Karpas-422 (cell line): ENCODE results near the gene JMJD8. TPM values are rescaled to one million over a fixed set of nuclear protein-coding genes. Genes with fewer than 3 reads are reported as not detected.

Source experiments
- DNase-seq: peaks from one replicate; pipeline ENCODE4 v3.0.0-alpha.2; 2015
- H2AFZ ChIP-seq: fragments of 200-600 bp; sonication (generic); 2 replicates; pipeline ENCODE4 v1.6.1; 2014; ENCODE audit warnings: antibody characterized with exemption, low read length, mixed read lengths
- H3K27ac ChIP-seq: fragments of 200-600 bp; sonication (generic); 2 replicates; pipeline ENCODE4 v1.5.1; 2014; ENCODE audit warnings: mild to moderate bottlenecking, low read length, moderate library complexity
- H3K27me3 ChIP-seq: fragments of 200-600 bp; sonication (generic); 2 replicates; pipeline ENCODE4 v1.6.1; 2014; ENCODE audit warnings: low read length, mixed read lengths
- H3K36me3 ChIP-seq: fragments of 200-600 bp; sonication (generic); 2 replicates; pipeline ENCODE4 v1.6.1; 2014; ENCODE audit warnings: low read length, mixed read lengths; ENCODE audit not compliant: insufficient read depth
- H3K4me1 ChIP-seq: fragments of 200-600 bp; sonication (generic); 2 replicates; pipeline ENCODE4 v1.6.1; 2014; ENCODE audit warnings: mild to moderate bottlenecking, low read length, mixed read lengths
- H3K4me2 ChIP-seq: fragments of 200-600 bp; sonication (generic); 2 replicates; pipeline ENCODE4 v1.6.1; 2014; ENCODE audit warnings: low read length, low read depth, mild to moderate bottlenecking; ENCODE audit not compliant: poor library complexity, severe bottlenecking
- H3K4me3 ChIP-seq: fragments of 200-600 bp; sonication (generic); 2 replicates; pipeline ENCODE4 v1.5.1; 2014; ENCODE audit warnings: mild to moderate bottlenecking, antibody characterized with exemption, low read length, mixed read lengths
- H3K79me2 ChIP-seq: fragments of 200-600 bp; sonication (generic); 2 replicates; pipeline ENCODE4 v1.6.1; 2014; ENCODE audit warnings: mild to moderate bottlenecking, low read length, mixed read lengths
- H3K9ac ChIP-seq: fragments of 200-600 bp; sonication (generic); 2 replicates; pipeline ENCODE4 v1.6.0; 2014; ENCODE audit warnings: low read length
- H3K9me2 ChIP-seq: fragments of 200-600 bp; sonication (generic), shearing (Covaris generic); replicated peaks from 2 replicates; pipeline ENCODE4 v1.6.0; 2014; ENCODE audit warnings: mild to moderate bottlenecking, low read length, moderate library complexity; ENCODE audit not compliant: insufficient read depth
- H3K9me3 ChIP-seq: fragments of 300-700, 200-600 bp; sonication (generic); 2 replicates; pipeline ENCODE4 v1.6.1; 2014; ENCODE audit warnings: low read length, mixed read lengths
- H4K20me1 ChIP-seq: fragments of 200-600 bp; sonication (generic); 2 replicates; pipeline ENCODE4 v1.6.1; 2014; ENCODE audit warnings: mild to moderate bottlenecking, antibody characterized with exemption, low read length, low read depth; ENCODE audit not compliant: insufficient read depth
- total RNA-seq: library from RNA; depleted of rRNA; stranded (reverse); fragments of >200 nt; shearing (Covaris generic); gene quantifications from 2 replicates; pipeline ENCODE4 v1.2.3, GENCODE V29; 2014; ENCODE audit warnings: low replicate concordance

The JMJD8 gene
- total RNA-seq, 1 experiment from 2014 or later, result 28.1 TPM

DNA sequence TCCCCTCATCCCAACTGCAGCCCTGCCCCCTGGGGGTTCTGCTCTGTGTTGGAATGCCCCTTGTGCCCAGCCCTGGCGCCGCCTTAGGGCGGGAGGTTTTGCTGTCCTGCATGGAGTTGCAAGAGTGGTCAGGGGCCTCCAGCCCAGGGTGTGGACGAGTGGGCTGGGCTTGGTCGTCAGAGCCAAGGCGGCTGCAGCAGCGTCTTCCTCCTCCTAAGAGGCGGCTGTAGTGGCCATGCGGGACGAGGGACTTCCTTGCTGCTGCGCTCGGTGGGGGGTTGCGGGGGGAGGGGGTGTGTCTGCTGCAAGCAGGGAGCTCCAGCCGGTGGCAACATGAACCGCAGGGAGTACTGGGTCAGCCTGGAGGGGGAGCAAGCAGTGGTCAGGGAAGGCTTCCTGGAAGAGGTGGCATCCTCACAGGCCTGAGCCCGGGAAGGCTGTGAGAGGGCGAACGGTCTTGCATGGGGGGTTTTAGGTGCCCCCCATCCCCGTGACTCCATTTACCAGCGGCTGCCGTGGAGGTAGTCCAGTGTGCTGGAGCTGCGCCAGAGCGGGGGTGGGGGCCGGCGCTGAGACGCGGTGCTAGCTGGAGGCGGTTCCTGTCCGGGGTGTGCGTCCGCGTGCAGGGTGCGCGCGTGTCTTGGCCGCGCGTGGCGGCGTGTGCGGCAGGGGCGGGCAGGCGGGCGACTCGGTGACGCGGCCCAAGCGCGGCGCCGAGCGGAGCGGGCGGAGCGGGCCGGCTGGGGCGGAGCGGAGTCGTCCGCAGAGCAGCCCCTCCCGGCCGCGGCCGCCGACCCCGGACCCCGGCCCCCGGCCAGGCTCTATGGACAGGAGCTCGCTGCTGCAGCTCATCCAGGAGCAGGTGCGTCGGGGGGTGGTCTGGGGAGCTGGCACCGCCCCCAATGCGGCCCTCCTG is 8.9 kb downstream of the JMJD8 start, which contains the start of gene RHBDL1:
TSS of gene RHBDL1 (plus strand) at position 704 of the 916 bp plus-strand sequence. CDS start at position 824, 120 bp downstream.
- Histone ChIP-seq H3K4me3 (no peak within 1 kb of the TSS), H3K27ac (no peak within 1 kb of the TSS), H3K79me2 (peaks cover 1% of the 10 kb centered on the region), H3K9ac (no peak within 1 kb of the TSS), H3K36me3 (peaks cover 5% of the 10 kb centered on the region; the same call in 1 of the 2 replicates), H3K9me3 (no peaks in the 10 kb centered on the region), H3K4me2 (no peak within 1 kb of the TSS), H2AFZ (no peak within 1 kb of the TSS), H4K20me1 (peaks cover 7% of the 10 kb centered on the region; the same call in 1 of the 2 replicates), H3K4me1 (peaks cover 6% of the 10 kb centered on the region), H3K27me3 (no peaks in the 10 kb centered on the region), H3K9me2 (no peaks in the 10 kb centered on the region)
- DNase-seq, result no peak

DNA sequence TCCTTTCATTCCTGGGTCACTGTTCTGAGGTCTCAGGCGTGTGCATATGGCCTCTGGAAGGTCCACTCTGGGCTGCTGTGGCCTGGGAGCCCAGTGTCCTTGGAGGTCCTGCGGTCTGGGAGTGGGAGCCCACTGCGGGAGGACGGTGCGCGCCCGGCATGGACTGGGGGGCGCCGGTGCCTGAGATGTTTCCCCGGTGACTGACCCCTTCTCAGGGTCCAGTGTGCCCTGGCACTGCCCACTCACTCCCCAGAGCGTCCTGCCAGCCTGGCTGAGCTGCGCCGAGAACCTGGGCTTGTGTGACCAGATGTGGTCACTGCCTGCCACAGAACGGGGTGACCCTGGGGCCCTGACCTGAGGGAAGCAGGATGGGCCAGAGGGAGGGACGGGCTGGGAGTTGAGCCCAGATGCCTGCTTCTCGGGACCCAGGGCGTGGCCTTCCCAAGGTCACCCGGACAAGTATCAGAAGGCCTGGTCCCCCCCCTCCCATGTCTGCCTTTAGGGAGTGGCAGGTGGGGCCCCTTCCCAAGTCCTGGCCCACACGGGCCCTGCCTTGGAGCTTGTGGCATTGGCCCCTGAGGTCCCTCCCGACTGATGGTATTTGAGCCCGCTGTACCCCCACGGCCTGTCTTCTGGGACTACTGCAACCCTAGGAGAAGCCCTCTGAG is 9.8 kb downstream of the JMJD8 start:
- H3K9ac ChIP-seq, result no peak overlapping the region
- H3K9me3 ChIP-seq, result no peaks in the 10 kb centered on the region
- no peak overlapping the region for H3K27ac ChIP-seq
- H3K4me2 ChIP-seq, result no peak overlapping the region
- peaks cover 4% of the 10 kb centered on the region for H3K4me1 ChIP-seq
- no peak for DNase-seq
- no peaks in the 10 kb centered on the region for H3K27me3 ChIP-seq
- H3K9me2 ChIP-seq, result no peaks in the 10 kb centered on the region
- peaks cover 10% of the 10 kb centered on the region for H3K36me3 ChIP-seq
- peaks cover 10% of the 10 kb centered on the region for H3K79me2 ChIP-seq
- peaks cover 11% of the 10 kb centered on the region for H4K20me1 ChIP-seq
- no peak overlapping the region for H2AFZ ChIP-seq
- H3K4me3 ChIP-seq, result no peak overlapping the region

- Histone ChIP-seq H3K4me2 (no peak overlapping the region), H3K27me3 (no peaks in the 10 kb centered on the region), H3K9me2 (no peaks in the 10 kb centered on the region), H3K4me1 (peaks cover 8% of the 10 kb centered on the region), H3K79me2 (peaks cover 18% of the 10 kb centered on the region), H3K27ac (no peak overlapping the region), H3K36me3 (peaks cover 10% of the 10 kb centered on the region), H2AFZ (no peak overlapping the region), H3K4me3 (no peak overlapping the region), H3K9me3 (no peaks in the 10 kb centered on the region), H4K20me1 (peaks cover 19% of the 10 kb centered on the region), H3K9ac (no peak overlapping the region)
- no peak for DNase-seq
These were observed 10.6 kb downstream of the JMJD8 start for GRCh38 chr16:673399-673991.

GRCh38 chr16:672851-673250 is 11.3 kb downstream of the JMJD8 start:
- no peaks in the 10 kb centered on the region for H3K9me2 ChIP-seq
- no peaks in the 10 kb centered on the region for H3K27me3 ChIP-seq
- no peak overlapping the region for H3K9ac ChIP-seq
- peaks cover 24% of the 10 kb centered on the region for H3K79me2 ChIP-seq
- H3K4me1 ChIP-seq, result peaks cover 8% of the 10 kb centered on the region
- H3K27ac ChIP-seq, result no peak overlapping the region
- H3K9me3 ChIP-seq, result no peaks in the 10 kb centered on the region
- H3K4me2 ChIP-seq, result no peak overlapping the region
- H2AFZ ChIP-seq, result no peak overlapping the region
- no peak for DNase-seq
- H3K4me3 ChIP-seq, result no peak overlapping the region
- H4K20me1 ChIP-seq, result peaks cover 22% of the 10 kb centered on the region
- H3K36me3 ChIP-seq, result peaks cover 10% of the 10 kb centered on the region

DNA sequence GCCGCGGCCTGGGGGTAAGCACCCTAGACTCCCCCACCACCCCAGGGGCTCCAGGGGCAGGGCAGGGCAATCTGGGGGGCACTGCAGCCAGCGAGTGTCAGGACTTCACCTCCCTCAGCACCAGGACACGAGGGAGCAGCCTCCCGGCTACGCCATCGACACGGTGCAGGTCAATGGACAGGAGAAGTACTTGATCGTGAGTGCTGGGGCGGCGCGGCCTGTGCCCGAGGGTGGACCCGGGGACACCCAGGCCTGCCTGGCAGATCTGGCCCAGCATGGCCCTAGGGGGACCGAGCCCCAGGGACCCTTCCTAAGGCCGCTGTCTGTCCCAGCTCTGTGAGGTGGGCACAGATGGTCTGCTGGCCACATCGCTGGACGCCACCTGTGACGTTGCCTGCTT is 11.8 kb downstream of the JMJD8 start:
- H3K9me3 ChIP-seq, result no peaks in the 10 kb centered on the region
- no peak overlapping the region for H2AFZ ChIP-seq
- no peak overlapping the region for H3K4me3 ChIP-seq
- no peak overlapping the region for H3K4me2 ChIP-seq
- no peak for DNase-seq
- H3K36me3 ChIP-seq, result peaks cover 10% of the 10 kb centered on the region
- H3K4me1 ChIP-seq, result peaks cover 8% of the 10 kb centered on the region
- peaks cover 24% of the 10 kb centered on the region for H3K79me2 ChIP-seq
- H3K9me2 ChIP-seq, result no peaks in the 10 kb centered on the region
- H3K9ac ChIP-seq, result no peak overlapping the region
- no peaks in the 10 kb centered on the region for H3K27me3 ChIP-seq
- peaks cover 22% of the 10 kb centered on the region for H4K20me1 ChIP-seq
- H3K27ac ChIP-seq, result no peak overlapping the region

GRCh38 chr16:671353-672131 is 12.6 kb downstream of the JMJD8 start:
- Histone ChIP-seq H4K20me1 (peaks cover 20% of the 10 kb centered on the region), H3K9ac (no peak overlapping the region), H3K4me3 (no peak overlapping the region), H3K36me3 (peaks cover 10% of the 10 kb centered on the region), H3K27ac (no peak overlapping the region), H2AFZ (no peak overlapping the region), H3K27me3 (no peaks in the 10 kb centered on the region), H3K4me2 (no peak overlapping the region), H3K79me2 (peaks cover 24% of the 10 kb centered on the region), H3K9me3 (no peaks in the 10 kb centered on the region), H3K9me2 (no peaks in the 10 kb centered on the region), H3K4me1 (peaks cover 8% of the 10 kb centered on the region)
- DNase-seq, result no peak

DNA sequence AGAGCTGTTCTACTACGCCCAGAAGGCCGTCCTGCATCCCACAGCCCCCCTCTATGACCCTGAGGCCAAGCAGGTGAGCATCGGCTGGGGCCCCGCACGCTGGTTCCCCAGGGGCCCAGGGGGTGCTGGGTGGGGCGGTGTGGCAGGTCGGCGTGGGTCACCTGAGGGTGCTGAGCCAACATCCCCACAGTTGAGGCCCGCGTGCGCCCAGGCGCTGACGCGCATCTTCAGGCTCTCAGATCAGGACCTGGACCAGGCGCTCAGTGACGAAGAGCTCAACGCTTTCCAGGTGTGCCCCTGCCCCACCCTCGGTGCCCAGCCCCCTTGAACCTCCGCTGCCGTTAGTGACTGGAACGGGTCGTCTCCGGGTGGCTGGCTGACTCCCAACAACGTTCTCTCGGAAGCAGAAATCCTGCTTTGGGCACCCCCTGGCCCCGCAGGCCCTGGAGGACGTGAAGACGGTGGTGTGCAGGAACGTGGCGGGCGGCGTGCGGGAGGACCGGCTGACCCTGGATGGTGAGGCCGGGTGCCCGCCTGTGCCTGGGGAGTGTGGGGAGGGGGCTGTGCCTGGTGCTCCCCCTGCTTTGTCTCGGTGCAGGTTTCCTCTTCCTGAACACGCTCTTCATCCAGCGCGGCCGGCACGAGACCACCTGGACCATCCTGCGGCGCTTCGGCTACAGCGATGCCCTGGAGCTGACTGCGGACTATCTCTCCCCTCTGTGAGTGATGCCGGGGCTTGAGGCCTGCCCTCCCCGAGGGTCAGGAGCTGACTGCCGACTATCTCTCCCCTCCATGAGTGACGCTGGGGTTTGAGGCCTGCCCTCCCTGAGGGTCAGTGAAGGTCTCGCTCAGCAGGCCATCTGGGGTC is 13.4 kb downstream of the JMJD8 start:
- H3K9ac ChIP-seq, result no peak overlapping the region
- peaks cover 8% of the 10 kb centered on the region for H3K4me1 ChIP-seq
- no peak overlapping the region for H3K4me3 ChIP-seq
- peaks cover 24% of the 10 kb centered on the region for H3K79me2 ChIP-seq
- no peaks in the 10 kb centered on the region for H3K9me2 ChIP-seq
- H3K4me2 ChIP-seq, result no peak overlapping the region
- H2AFZ ChIP-seq, result no peak overlapping the region
- H3K36me3 ChIP-seq, result peaks cover 10% of the 10 kb centered on the region
- H3K27me3 ChIP-seq, result no peaks in the 10 kb centered on the region
- DNase-seq, result no peak
- no peak overlapping the region for H3K27ac ChIP-seq
- peaks cover 20% of the 10 kb centered on the region for H4K20me1 ChIP-seq
- H3K9me3 ChIP-seq, result no peaks in the 10 kb centered on the region
